ENCODE measurements around the gene ANKS1A.

ANKS1A gene

DNA sequence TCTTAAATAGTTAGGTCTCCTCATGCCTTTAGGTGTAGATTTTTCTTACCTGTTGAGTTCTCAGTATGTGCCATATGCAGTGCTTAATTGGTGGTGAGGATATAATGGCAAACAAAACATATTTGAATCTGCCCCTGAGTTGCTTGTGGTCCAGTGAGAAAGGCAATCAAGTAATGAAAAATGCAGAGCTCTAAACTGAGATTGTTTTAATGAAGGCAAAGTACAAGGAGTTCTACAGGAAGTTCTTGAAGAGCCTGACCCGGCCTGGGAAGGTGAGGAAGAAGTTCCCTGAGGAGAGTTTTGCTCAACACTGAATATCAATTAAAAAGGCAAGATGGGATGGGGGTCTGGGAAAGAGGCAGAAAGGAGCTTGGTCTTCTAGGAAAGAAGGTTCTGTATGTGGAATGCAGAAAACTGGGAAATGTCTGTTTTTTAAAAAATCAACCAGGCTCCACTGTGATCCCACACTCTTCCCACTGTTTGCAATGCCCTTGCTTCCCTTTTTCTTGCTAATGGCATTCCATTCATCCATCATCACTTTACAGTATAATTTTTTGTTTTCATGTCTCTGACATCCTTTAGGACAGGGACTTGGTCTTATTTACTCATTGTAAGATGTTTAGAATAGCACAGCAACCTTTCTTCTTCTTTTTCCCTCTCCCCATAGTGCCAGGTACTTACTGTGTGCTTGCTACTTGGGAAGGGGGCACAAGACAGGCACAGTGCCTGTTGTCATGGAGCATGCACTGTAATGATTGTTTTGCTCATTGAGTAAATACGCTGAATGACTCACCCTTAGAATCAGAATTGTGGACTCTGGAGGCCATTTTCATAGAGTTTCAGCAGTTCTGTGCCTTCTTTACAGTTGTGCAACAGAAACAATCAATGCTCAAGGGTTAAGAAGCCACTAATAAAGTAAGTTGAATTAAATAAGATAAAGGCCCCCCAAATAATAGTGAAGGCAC is 64.3 kb downstream of the ANKS1A start:
- Histone ChIP-seq H3K4ac (ENCODE audit: low read depth, low read length) (no peak overlapping the region), H4K91ac (ENCODE audit: low read depth, low read length) (no peak overlapping the region), H2BK120ac (ENCODE audit: insufficient read depth, low read length, poor library complexity) (no peak overlapping the region), H3K23ac (ENCODE audit: low read length) (no peak overlapping the region), H4K12ac (ENCODE audit: low read depth, low read length) (no peak overlapping the region), H3K36me3 (ENCODE audit: control insufficient read depth in 1 of 2, insufficient read depth in 2 of 2, low read length in 2 of 2) (no peaks in the 10 kb centered on the region), H3K4me3 (ENCODE audit: low read depth, low read length) (no peak overlapping the region), H3K14ac (ENCODE audit: low read length) (no peak overlapping the region), H3K27me3 (ENCODE audit: insufficient read depth, low read length) (no peaks in the 10 kb centered on the region), H2AK5ac (ENCODE audit: low read length) (no peak overlapping the region), H2BK5ac (ENCODE audit: low read depth, low read length, poor library complexity) (no peak overlapping the region), H3K9me3 (ENCODE audit: insufficient read depth, low read depth, low read length) (no peaks in the 10 kb centered on the region), H3K79me2 (ENCODE audit: control insufficient read depth, insufficient read depth, low read length, poor library complexity) (no peaks in the 10 kb centered on the region), H3K18ac (ENCODE audit: low read length) (no peak overlapping the region), H3K27ac (ENCODE audit: low read depth, low read length) (no peak overlapping the region), H3K4me2 (ENCODE audit: low read length) (no peak overlapping the region), H4K8ac (ENCODE audit: low read depth, low read length) (no peak overlapping the region), H3K79me1 (ENCODE audit: low read length) (no peaks in the 10 kb centered on the region), H2AFZ (ENCODE audit: insufficient read depth, low read length, poor library complexity) (no peak overlapping the region), H3K9ac (ENCODE audit: low read length) (no peak overlapping the region), H3K4me1 (ENCODE audit: control insufficient read depth in 1 of 2, insufficient read depth in 2 of 2, low read length in 2 of 2) (peaks cover 0 to 2% of the 10 kb centered on the region in 2 experiments), H2BK12ac (ENCODE audit: low read length) (no peak overlapping the region)
- no CpG with 5 or more reads among the region's 2 CpGs for WGBS (ENCODE audit: extremely low coverage, insufficient coverage, insufficient read length)
- peak in 1 of 2 donors; percentile 65 for DNase-seq

DNA sequence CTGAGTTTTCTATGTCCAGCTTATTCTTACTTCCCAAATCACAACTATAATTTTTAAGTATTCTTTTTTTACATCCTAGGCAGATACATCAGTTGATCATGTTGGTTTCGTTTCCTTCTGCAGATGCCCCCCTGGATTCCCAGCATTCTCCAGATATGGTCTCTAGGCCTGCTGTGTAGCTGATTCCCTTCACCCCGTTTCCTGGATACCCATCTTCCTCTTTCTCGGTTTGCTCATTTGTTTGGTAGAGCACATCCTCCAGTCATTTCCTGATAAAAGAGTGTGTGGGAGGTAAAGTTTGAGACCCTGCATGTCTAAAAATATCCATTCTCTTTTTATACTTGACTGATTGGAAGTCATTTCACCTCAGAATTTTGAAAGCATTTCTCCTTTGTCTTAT is 66.4 kb downstream of the ANKS1A start:
- Histone ChIP-seq H3K4me1 (ENCODE audit: control insufficient read depth in 1 of 2, insufficient read depth in 2 of 2, low read length in 2 of 2) (peaks cover 0 to 2% of the 10 kb centered on the region in 2 experiments), H4K91ac (ENCODE audit: low read depth, low read length) (no peak overlapping the region), H3K9ac (ENCODE audit: low read length) (no peak overlapping the region), H2AK5ac (ENCODE audit: low read length) (no peak overlapping the region), H4K8ac (ENCODE audit: low read depth, low read length) (no peak overlapping the region), H2BK12ac (ENCODE audit: low read length) (no peak overlapping the region), H3K27ac (ENCODE audit: low read depth, low read length) (no peak overlapping the region), H3K9me3 (ENCODE audit: insufficient read depth, low read depth, low read length) (no peaks in the 10 kb centered on the region), H3K79me2 (ENCODE audit: control insufficient read depth, insufficient read depth, low read length, poor library complexity) (no peaks in the 10 kb centered on the region), H2BK5ac (ENCODE audit: low read depth, low read length, poor library complexity) (no peak overlapping the region), H4K12ac (ENCODE audit: low read depth, low read length) (no peak overlapping the region), H3K4me2 (ENCODE audit: low read length) (no peak overlapping the region), H3K14ac (ENCODE audit: low read length) (no peak overlapping the region), H3K23ac (ENCODE audit: low read length) (no peak overlapping the region), H3K27me3 (ENCODE audit: insufficient read depth, low read length) (no peaks in the 10 kb centered on the region), H3K36me3 (ENCODE audit: control insufficient read depth in 1 of 2, insufficient read depth in 2 of 2, low read length in 2 of 2) (no peaks in the 10 kb centered on the region), H2AFZ (ENCODE audit: insufficient read depth, low read length, poor library complexity) (no peak overlapping the region), H3K79me1 (ENCODE audit: low read length) (no peaks in the 10 kb centered on the region), H2BK120ac (ENCODE audit: insufficient read depth, low read length, poor library complexity) (no peak overlapping the region), H3K18ac (ENCODE audit: low read length) (no peak overlapping the region), H3K4ac (ENCODE audit: low read depth, low read length) (no peak overlapping the region), H3K4me3 (ENCODE audit: low read depth, low read length) (no peak overlapping the region)
- no peak for DNase-seq
- WGBS (ENCODE audit: extremely low coverage, insufficient coverage, insufficient read length): no CpG with 5 or more reads among the region's 3 CpGs

DNA sequence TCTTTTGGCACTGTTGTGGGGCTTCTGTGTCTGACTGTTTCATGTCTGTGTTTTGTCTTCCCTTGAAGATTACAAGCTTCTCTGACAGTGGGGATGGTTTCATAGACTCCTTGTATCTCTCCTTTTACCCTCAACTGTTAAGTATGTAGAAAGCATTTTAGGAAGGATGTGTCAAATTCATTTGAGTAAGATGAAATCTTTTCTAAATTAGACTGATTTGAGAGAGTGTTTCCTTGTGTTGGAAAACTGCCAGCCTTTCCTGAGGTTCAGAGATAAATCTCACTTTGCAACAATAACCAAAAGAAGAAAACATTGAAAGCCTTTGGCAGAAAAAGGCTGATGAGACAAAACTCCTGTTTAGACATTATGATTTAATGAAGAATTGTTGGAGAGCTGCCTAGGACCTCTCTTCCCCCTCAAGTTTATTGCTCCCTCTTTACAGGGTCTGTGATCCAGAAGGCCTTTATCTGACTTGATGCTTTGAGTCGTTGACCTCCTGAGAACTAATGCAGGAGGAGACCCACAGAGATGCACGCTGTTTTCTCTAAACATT is 68.3 kb downstream of the ANKS1A start:
- H3K27ac ChIP-seq (ENCODE audit: low read depth, low read length): no peak overlapping the region
- no peak overlapping the region for H3K9ac ChIP-seq (ENCODE audit: low read length)
- H2BK120ac ChIP-seq (ENCODE audit: insufficient read depth, low read length, poor library complexity): no peak overlapping the region
- no peaks in the 10 kb centered on the region for H3K36me3 ChIP-seq (ENCODE audit: control insufficient read depth in 1 of 2, insufficient read depth in 2 of 2, low read length in 2 of 2)
- no peak overlapping the region for H4K8ac ChIP-seq (ENCODE audit: low read depth, low read length)
- no peak overlapping the region for H3K4me3 ChIP-seq (ENCODE audit: low read depth, low read length)
- H3K9me3 ChIP-seq (ENCODE audit: insufficient read depth, low read depth, low read length): no peaks in the 10 kb centered on the region
- no peak overlapping the region for H3K14ac ChIP-seq (ENCODE audit: low read length)
- no CpG with 5 or more reads among the region's 2 CpGs for WGBS (ENCODE audit: extremely low coverage, insufficient coverage, insufficient read length)
- no peak overlapping the region for H2AFZ ChIP-seq (ENCODE audit: insufficient read depth, low read length, poor library complexity)
- H3K23ac ChIP-seq (ENCODE audit: low read length): no peak overlapping the region
- no peak for DNase-seq
- no peaks in the 10 kb centered on the region for H3K27me3 ChIP-seq (ENCODE audit: insufficient read depth, low read length)
- no peaks in the 10 kb centered on the region for H3K79me2 ChIP-seq (ENCODE audit: control insufficient read depth, insufficient read depth, low read length, poor library complexity)
- no peak overlapping the region for H2BK12ac ChIP-seq (ENCODE audit: low read length)
- no peak overlapping the region for H4K91ac ChIP-seq (ENCODE audit: low read depth, low read length)
- H4K12ac ChIP-seq (ENCODE audit: low read depth, low read length): no peak overlapping the region
- peaks cover 0 to 2% of the 10 kb centered on the region in 2 experiments for H3K4me1 ChIP-seq (ENCODE audit: control insufficient read depth in 1 of 2, insufficient read depth in 2 of 2, low read length in 2 of 2)
- H3K79me1 ChIP-seq (ENCODE audit: low read length): no peaks in the 10 kb centered on the region
- no peak overlapping the region for H3K4ac ChIP-seq (ENCODE audit: low read depth, low read length)
- no peak overlapping the region for H2AK5ac ChIP-seq (ENCODE audit: low read length)
- H2BK5ac ChIP-seq (ENCODE audit: low read depth, low read length, poor library complexity): no peak overlapping the region
- no peak overlapping the region for H3K18ac ChIP-seq (ENCODE audit: low read length)
- H3K4me2 ChIP-seq (ENCODE audit: low read length): no peak overlapping the region

DNA sequence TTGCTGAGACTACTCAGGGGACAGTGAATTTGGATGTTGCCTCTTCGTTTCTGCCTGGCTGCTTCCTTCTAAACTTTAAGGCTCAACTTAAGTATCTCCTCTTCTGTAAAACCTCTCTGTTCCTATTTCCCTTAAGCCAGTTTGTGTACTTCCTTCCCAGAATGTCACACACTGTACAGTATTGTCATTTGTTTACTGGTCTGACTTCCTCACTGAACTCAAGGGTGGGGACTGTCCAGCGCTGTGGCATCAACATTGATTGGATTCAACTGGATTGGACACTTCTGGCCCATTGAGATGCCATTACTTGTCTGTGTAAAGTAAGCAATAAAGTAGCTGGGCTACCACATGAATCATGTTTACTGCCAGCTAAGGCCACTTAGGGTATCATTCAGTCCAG is 69.7 kb downstream of the ANKS1A start:
- H3K79me2 ChIP-seq (ENCODE audit: control insufficient read depth, insufficient read depth, low read length, poor library complexity): no peaks in the 10 kb centered on the region
- no CpG with 5 or more reads among the region's 2 CpGs for WGBS (ENCODE audit: extremely low coverage, insufficient coverage, insufficient read length)
- H2AFZ ChIP-seq (ENCODE audit: insufficient read depth, low read length, poor library complexity): no peak overlapping the region
- no peaks in the 10 kb centered on the region for H3K9me3 ChIP-seq (ENCODE audit: insufficient read depth, low read depth, low read length)
- H3K14ac ChIP-seq (ENCODE audit: low read length): no peak overlapping the region
- H3K18ac ChIP-seq (ENCODE audit: low read length): no peak overlapping the region
- H4K12ac ChIP-seq (ENCODE audit: low read depth, low read length): no peak overlapping the region
- H4K8ac ChIP-seq (ENCODE audit: low read depth, low read length): no peak overlapping the region
- DNase-seq: no peak
- no peak overlapping the region for H3K9ac ChIP-seq (ENCODE audit: low read length)
- no peaks in the 10 kb centered on the region for H3K79me1 ChIP-seq (ENCODE audit: low read length)
- H2BK120ac ChIP-seq (ENCODE audit: insufficient read depth, low read length, poor library complexity): no peak overlapping the region
- H3K4me3 ChIP-seq (ENCODE audit: low read depth, low read length): no peak overlapping the region
- peaks cover 0 to 2% of the 10 kb centered on the region in 2 experiments for H3K4me1 ChIP-seq (ENCODE audit: control insufficient read depth in 1 of 2, insufficient read depth in 2 of 2, low read length in 2 of 2)
- no peak overlapping the region for H3K27ac ChIP-seq (ENCODE audit: low read depth, low read length)
- no peak overlapping the region for H3K4ac ChIP-seq (ENCODE audit: low read depth, low read length)
- no peak overlapping the region for H2BK12ac ChIP-seq (ENCODE audit: low read length)
- H2BK5ac ChIP-seq (ENCODE audit: low read depth, low read length, poor library complexity): no peak overlapping the region
- H3K23ac ChIP-seq (ENCODE audit: low read length): no peak overlapping the region
- H3K27me3 ChIP-seq (ENCODE audit: insufficient read depth, low read length): no peaks in the 10 kb centered on the region
- H4K91ac ChIP-seq (ENCODE audit: low read depth, low read length): no peak overlapping the region
- no peak overlapping the region for H3K4me2 ChIP-seq (ENCODE audit: low read length)
- no peak overlapping the region for H2AK5ac ChIP-seq (ENCODE audit: low read length)
- no peaks in the 10 kb centered on the region for H3K36me3 ChIP-seq (ENCODE audit: control insufficient read depth in 1 of 2, insufficient read depth in 2 of 2, low read length in 2 of 2)

Data from trophoblast cell (in vitro differentiated cells and primary cell).